ENCODE measurements around the gene MC1R.

The MC1R gene

GRCh38 chr16:89952049-89952448 is 33.4 kb downstream of the MC1R start:
- no peak for DNase-seq (ENCODE audit: low read depth)
- TF ChIP-seq, protein P1, sequence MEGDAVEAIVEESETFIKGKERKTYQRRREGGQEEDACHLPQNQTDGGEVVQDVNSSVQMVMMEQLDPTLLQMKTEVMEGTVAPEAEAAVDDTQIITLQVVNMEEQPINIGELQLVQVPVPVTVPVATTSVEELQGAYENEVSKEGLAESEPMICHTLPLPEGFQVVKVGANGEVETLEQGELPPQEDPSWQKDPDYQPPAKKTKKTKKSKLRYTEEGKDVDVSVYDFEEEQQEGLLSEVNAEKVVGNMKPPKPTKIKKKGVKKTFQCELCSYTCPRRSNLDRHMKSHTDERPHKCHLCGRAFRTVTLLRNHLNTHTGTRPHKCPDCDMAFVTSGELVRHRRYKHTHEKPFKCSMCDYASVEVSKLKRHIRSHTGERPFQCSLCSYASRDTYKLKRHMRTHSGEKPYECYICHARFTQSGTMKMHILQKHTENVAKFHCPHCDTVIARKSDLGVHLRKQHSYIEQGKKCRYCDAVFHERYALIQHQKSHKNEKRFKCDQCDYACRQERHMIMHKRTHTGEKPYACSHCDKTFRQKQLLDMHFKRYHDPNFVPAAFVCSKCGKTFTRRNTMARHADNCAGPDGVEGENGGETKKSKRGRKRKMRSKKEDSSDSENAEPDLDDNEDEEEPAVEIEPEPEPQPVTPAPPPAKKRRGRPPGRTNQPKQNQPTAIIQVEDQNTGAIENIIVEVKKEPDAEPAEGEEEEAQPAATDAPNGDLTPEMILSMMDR (IDR thresholded peaks at IDR 0.05; ENCODE audit: low read depth, low read length, missing control alignments): no peak
- H3K4me3 ChIP-seq (ENCODE audit: low read depth, low read length): no peak overlapping the region

DNA sequence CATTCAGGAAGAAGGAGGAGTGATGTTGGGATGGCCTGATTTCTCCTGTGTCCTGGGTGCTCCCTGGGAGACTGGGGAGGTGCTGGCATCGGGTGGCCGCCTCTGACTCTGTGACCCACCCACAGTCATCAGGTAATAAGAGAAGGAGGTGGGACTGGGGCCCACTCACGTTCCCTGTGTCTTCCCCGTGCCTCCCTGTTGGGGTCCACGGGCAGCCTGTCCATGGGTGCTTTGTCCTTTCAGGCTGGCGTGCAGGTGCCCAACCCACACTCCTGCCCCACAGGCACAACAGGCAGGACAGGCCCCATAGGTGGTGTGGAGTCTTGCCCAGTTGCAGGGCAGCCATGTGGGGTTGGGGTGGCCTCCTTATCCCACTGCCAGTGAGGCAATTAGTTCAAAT is 33.9 kb downstream of the MC1R start:
- no peak for DNase-seq (ENCODE audit: low read depth)
- TF ChIP-seq, protein P1 (IDR thresholded peaks at IDR 0.05; ENCODE audit: low read depth, low read length, missing control alignments): no peak

GRCh38 chr16:89953671-89954406 is 35.2 kb downstream of the MC1R start:
- DNase-seq (ENCODE audit: low read depth): no peak
- H3K4me3 ChIP-seq (ENCODE audit: low read depth, low read length): no peak overlapping the region; the same call in none of the 2 replicates
- TF ChIP-seq, protein P1 (IDR thresholded peaks at IDR 0.05; ENCODE audit: low read depth, low read length, missing control alignments): no peak

More for the DNA sequence above, 33.9 kb downstream of the MC1R start:
- no peak overlapping the region for H3K4me3 ChIP-seq (ENCODE audit: low read depth, low read length)

DNA sequence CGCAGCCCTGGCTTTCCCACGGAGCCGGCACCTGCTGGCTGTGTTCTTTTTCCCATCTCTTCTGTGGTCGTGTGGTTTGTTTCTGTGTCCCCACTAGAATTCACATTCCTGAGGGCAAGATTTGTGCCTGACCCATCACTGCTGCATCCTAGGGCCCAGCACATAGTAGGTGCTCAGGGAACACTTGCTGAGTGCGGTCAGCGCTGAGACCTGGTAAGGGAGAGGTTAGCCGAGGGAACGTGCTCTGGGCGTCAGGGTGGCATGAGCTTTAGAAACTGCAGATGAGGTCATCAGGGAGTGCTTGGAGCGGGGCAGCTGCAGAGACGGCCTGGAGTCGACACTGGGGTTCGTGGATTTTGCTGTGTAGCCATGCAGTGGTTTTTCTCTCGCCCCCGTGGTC is 35.8 kb downstream of the MC1R start:
- TF ChIP-seq, protein P1 (IDR thresholded peaks at IDR 0.05; ENCODE audit: low read depth, low read length, missing control alignments): no peak
- no peak overlapping the region for H3K4me3 ChIP-seq (ENCODE audit: low read depth, low read length)

GRCh38 chr16:89955001-89955685 is 36.5 kb downstream of the MC1R start:
- no peak overlapping the region for H3K4me3 ChIP-seq (ENCODE audit: low read depth, low read length)
- DNase-seq (ENCODE audit: low read depth): no peak
- TF ChIP-seq, protein P1 (IDR thresholded peaks at IDR 0.05; ENCODE audit: low read depth, low read length, missing control alignments): no peak

More for the DNA sequence above, 35.8 kb downstream of the MC1R start:
- no peak for DNase-seq (ENCODE audit: low read depth)

DNA sequence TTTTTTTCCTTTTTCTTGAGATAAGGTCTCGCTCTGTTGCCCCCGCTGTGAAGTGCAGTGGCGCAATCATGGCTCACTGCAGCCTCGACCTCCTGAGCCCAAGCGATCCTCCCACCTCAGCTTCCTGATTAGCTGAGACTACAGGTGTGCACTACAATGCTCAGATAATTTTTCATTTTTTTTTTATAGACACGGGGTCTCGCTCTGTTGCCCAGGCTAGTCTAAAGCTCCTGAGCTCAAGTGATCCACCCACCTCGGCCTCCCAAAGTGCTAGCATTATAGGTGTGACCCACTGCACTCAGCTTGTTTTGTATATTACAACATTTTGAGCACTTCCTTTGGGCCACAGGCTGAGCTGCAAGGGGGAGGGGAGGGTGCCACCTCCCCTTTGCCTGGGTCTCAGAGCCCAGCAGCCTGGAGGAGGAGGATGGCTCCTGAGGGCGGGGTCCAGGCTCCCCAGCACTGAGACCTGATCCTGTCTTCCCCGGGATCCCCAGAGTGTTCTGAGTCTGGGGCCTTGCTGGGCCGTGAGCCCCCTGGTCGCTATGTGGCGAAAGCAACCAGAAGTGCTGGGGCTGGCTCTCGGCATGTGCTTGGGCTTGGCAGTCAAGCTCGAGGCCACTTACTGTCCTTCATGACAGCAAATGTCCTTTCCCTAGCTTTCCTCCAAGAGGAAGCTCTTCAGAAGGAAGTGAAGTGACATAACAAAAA is 38.0 kb downstream of the MC1R start:
- no peak for DNase-seq (ENCODE audit: low read depth)
- H3K4me3 ChIP-seq (ENCODE audit: low read depth, low read length): no peak overlapping the region
- TF ChIP-seq, protein P1 (IDR thresholded peaks at IDR 0.05; ENCODE audit: low read depth, low read length, missing control alignments): no peak
